BJ (cell line): ENCODE data around the gene ARMS2. TPM values are rescaled to one million over a fixed set of nuclear protein-coding genes. Genes with fewer than 3 reads are reported as not detected.
A peak's percentile ranks its signal among the peaks of the same experiment; 100 is the strongest.

Source experiments
- CTCF ChIA-PET: fragments of 350-600 bp; formaldehyde crosslinking; extraction: SDS; loops from one replicate; lab custom pipeline; 2021; ENCODE audit warnings: antibody characterized with exemption, inconsistent platforms; lab: Yijun Ruan, JAX
- POLR2A ChIA-PET: fragments of 300-600 bp; sonication (Branson Sonifier 250); formaldehyde crosslinking; extraction: SDS; loops from one replicate; lab custom pipeline; 2021; ENCODE audit warnings: antibody characterized with exemption; lab: Charles Lee
- DNase-seq: peaks from one replicate; pipeline ENCODE4 v3.0.0-alpha.2; 2011; ENCODE audit warnings: low read depth
- H3K27me3 ChIP-seq: 2 replicates; pipeline ENCODE4 v1.6.0; 2011; ENCODE audit warnings: low read length; ENCODE audit not compliant: control insufficient read depth, insufficient read depth
- H3K36me3 ChIP-seq: 2 replicates; pipeline ENCODE4 v1.5.1; 2011; ENCODE audit warnings: low read length; ENCODE audit not compliant: control insufficient read depth, insufficient read depth
- H3K4me3 ChIP-seq: 2 replicates; pipeline ENCODE4 v1.5.1; 2011; ENCODE audit warnings: low read depth, mild to moderate bottlenecking, control low read depth, low read length
- CTCF ChIP-seq: IDR thresholded peaks from 2 replicates; pipeline ENCODE4 v1.5.1; 2011; ENCODE audit warnings: low read depth, mild to moderate bottlenecking, control low read depth, inconsistent platforms, low read length, moderate library complexity; ENCODE audit not compliant: insufficient read depth
- polyA plus RNA-seq: library from polyadenylated mRNA; depleted of rRNA; stranded (reverse); fragments of >200 nt; gene quantifications from 2 replicates; pipeline ENCODE4 v1.2.3, GENCODE V29; 2011

ARMS2 gene
- polyA plus RNA-seq, 1 experiment = not detected

- Histone ChIP-seq H3K4me3 (no peak overlapping the region), H3K27me3 (no peaks in the 10 kb centered on the region), H3K36me3 (peaks cover 2% of the 10 kb centered on the region; the same call in 1 of the 2 replicates)
- POLR2A ChIA-PET = no interaction called here
- TF ChIP-seq CTCF = no peak
- CTCF ChIA-PET = interaction anchor here (0.5 to 2.7 kb wide), 6 partner anchors 11 to 152 kb away, joined by 3 to 11 read pairs (median 4); partner anchors contain the start of gene PLEKHA1
- DNase-seq = peak; percentile 68
These were observed 34.4 kb upstream of the ARMS2 start for GRCh38 chr10:122419876-122420623.

GRCh38 chr10:122420624-122421007 is 33.8 kb upstream of the ARMS2 start:
- peaks cover 2% of the 10 kb centered on the region; the same call in 1 of the 2 replicates for H3K36me3 ChIP-seq
- ChIA-PET POLR2A (no interaction called here), CTCF (interaction anchor here (0.9 to 2.7 kb wide), 2 partner anchors 122 to 152 kb away, joined by 3 to 11 read pairs; no protein-coding TSS in a partner anchor)
- no peak for TF ChIP-seq CTCF
- no peaks in the 10 kb centered on the region for H3K27me3 ChIP-seq
- H3K4me3 ChIP-seq = no peak overlapping the region
- DNase-seq = no peak

- peaks cover under 1% of the 10 kb centered on the region; the same call in 1 of the 2 replicates for H3K36me3 ChIP-seq
- no peak for TF ChIP-seq CTCF
- no peaks in the 10 kb centered on the region for H3K27me3 ChIP-seq
- peak; percentile 68 for DNase-seq
- ChIA-PET CTCF (interaction anchor here (1.7 to 2.7 kb wide), 2 partner anchors 78 to 122 kb away, joined by 7 to 11 read pairs; no protein-coding TSS in a partner anchor), POLR2A (interaction anchor here (0.5 kb wide), 1 partner anchor 43 kb away, joined by 5 read pairs; no protein-coding TSS in a partner anchor)
- no peak overlapping the region for H3K4me3 ChIP-seq
These were observed 33.3 kb upstream of the ARMS2 start for GRCh38 chr10:122421054-122421625.

- Histone ChIP-seq H3K4me3 (no peak overlapping the region), H3K27me3 (no peaks in the 10 kb centered on the region), H3K36me3 (no peaks in the 10 kb centered on the region)
- CTCF ChIA-PET = interaction anchor here (1.6 to 1.7 kb wide), 2 partner anchors 13 to 79 kb away, joined by 7 to 9 read pairs; no protein-coding TSS in a partner anchor
- no peak for DNase-seq
- POLR2A ChIA-PET = interaction anchor here (0.5 kb wide), 1 partner anchor 44 kb away, joined by 5 read pairs; no protein-coding TSS in a partner anchor
- no peak for TF ChIP-seq CTCF
These were observed 32.7 kb upstream of the ARMS2 start for GRCh38 chr10:122421742-122422141.
